Measurements from ENCODE around the gene ADAM10. TPM values are rescaled to one million over a fixed set of nuclear protein-coding genes. Genes with fewer than 3 reads are reported as not detected.

Gene ADAM10
- polyA plus RNA-seq, 1 of the 3 experiments (the other 2 are of a cell fraction) = 83.5 TPM

DNA sequence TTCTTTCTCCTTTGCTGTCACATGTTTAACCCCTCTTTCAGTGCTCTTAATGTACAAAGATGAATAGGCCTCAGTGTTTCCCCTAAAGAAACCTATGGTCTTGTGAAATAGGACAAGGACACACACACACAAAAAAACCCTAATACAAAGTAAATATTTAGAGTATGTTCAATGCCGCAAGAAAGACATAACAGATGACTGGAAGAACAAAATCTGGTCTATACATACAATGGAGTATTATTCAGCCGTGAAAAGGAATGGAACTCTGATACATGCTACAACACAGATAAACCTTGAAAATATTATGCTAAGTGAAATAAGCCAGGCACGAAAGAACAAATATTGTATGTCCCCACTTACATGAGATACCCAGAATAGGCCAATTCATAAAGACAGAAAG is 123.1 kb downstream of the ADAM10 start:
- Histone ChIP-seq H3K79me2 (ENCODE audit: insufficient read depth) (no peaks in the 10 kb centered on the region), H3K9me2 (no peaks in the 10 kb centered on the region), H3K27ac (ENCODE audit: low read depth in 2 of 2, low read length in 1 of 2) (no peak overlapping the region), H3K9ac (no peak overlapping the region), H4K20me1 (ENCODE audit: insufficient read depth) (no peaks in the 10 kb centered on the region), H3F3A (replicated peaks; ENCODE audit: insufficient read depth) (no peaks in the 10 kb centered on the region), H3K27me3 (ENCODE audit: insufficient read depth) (no peaks in the 10 kb centered on the region), H2AFZ (ENCODE audit: low read depth) (no peak overlapping the region), H3K9me3 (no peaks in the 10 kb centered on the region), H3K36me3 (replicated peaks in 1 of 2; ENCODE audit: control insufficient read depth in 1 of 2, insufficient read depth in 2 of 2, low read length in 1 of 2) (peaks cover 21 to 31% of the 10 kb centered on the region in 2 experiments), H3K4me2 (no peak overlapping the region), H3K4me3 (ENCODE audit: low read depth in 2 of 2, low read length in 1 of 2) (no peak overlapping the region), H3K4me1 (ENCODE audit: control insufficient read depth in 1 of 2, insufficient read depth in 2 of 2, low read depth in 1 of 2, low read length in 1 of 2) (peaks cover 2 to 7% of the 10 kb centered on the region in 2 experiments; a peak in 2 of 4 replicates)
- DNase-seq = no peak
- 97% methylated on average over 3 of the region's 3 CpGs for WGBS (ENCODE audit: low lambda C conversion rate)
- POLR2A ChIA-PET = no interaction called here
- TF ChIP-seq, protein P1, sequence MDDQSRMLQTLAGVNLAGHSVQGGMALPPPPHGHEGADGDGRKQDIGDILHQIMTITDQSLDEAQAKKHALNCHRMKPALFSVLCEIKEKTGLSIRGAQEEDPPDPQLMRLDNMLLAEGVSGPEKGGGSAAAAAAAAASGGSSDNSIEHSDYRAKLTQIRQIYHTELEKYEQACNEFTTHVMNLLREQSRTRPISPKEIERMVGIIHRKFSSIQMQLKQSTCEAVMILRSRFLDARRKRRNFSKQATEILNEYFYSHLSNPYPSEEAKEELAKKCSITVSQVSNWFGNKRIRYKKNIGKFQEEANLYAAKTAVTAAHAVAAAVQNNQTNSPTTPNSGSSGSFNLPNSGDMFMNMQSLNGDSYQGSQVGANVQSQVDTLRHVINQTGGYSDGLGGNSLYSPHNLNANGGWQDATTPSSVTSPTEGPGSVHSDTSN (IDR thresholded peaks at IDR 0.05) = no peak
- TF ChIP-seq RXRA (IDR thresholded peaks at IDR 0.05; ENCODE audit: borderline replicate concordance, low read depth) (no peak), NFIC (IDR thresholded peaks at IDR 0.05; ENCODE audit: borderline replicate concordance) (no peak), EP300 (IDR thresholded peaks at IDR 0.05; ENCODE audit: borderline replicate concordance in 1 of 2, low read depth in 1 of 2, low read length in 1 of 2) (no peak), NRF1 (IDR thresholded peaks at IDR 0.05; ENCODE audit: low read depth, low read length) (no peak), IRF3 (IDR thresholded peaks at IDR 0.05; ENCODE audit: low read depth, low read length) (no peak), MEF2A (IDR thresholded peaks at IDR 0.05; ENCODE audit: borderline replicate concordance, low read depth) (no peak), ELF1 (IDR thresholded peaks at IDR 0.05) (no peak), TCF12 (IDR thresholded peaks at IDR 0.05) (no peak), GABPA (IDR thresholded peaks at IDR 0.05; ENCODE audit: low read depth) (no peak), RFX5 (IDR thresholded peaks at IDR 0.05; ENCODE audit: low read length) (no peak), MAX (IDR thresholded peaks at IDR 0.05; ENCODE audit: low read depth) (no peak), POLR2AphosphoS5 (IDR thresholded peaks at IDR 0.05; ENCODE audit: low read depth, low read length) (no peak)
- TF ChIP-seq, protein P2, sequence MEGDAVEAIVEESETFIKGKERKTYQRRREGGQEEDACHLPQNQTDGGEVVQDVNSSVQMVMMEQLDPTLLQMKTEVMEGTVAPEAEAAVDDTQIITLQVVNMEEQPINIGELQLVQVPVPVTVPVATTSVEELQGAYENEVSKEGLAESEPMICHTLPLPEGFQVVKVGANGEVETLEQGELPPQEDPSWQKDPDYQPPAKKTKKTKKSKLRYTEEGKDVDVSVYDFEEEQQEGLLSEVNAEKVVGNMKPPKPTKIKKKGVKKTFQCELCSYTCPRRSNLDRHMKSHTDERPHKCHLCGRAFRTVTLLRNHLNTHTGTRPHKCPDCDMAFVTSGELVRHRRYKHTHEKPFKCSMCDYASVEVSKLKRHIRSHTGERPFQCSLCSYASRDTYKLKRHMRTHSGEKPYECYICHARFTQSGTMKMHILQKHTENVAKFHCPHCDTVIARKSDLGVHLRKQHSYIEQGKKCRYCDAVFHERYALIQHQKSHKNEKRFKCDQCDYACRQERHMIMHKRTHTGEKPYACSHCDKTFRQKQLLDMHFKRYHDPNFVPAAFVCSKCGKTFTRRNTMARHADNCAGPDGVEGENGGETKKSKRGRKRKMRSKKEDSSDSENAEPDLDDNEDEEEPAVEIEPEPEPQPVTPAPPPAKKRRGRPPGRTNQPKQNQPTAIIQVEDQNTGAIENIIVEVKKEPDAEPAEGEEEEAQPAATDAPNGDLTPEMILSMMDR (IDR thresholded peaks at IDR 0.05) = no peak
- CTCF ChIA-PET = no interaction called here

GRCh38 chr15:58622877-58623276 is 126.6 kb downstream of the ADAM10 start:
- H3K27me3 ChIP-seq (ENCODE audit: insufficient read depth) = no peaks in the 10 kb centered on the region
- H3K9me2 ChIP-seq = no peaks in the 10 kb centered on the region
- no peaks in the 10 kb centered on the region for H3K9me3 ChIP-seq
- no peak overlapping the region for H3K4me2 ChIP-seq
- H3K9ac ChIP-seq = no peak overlapping the region
- no peak for DNase-seq
- peaks cover 13 to 46% of the 10 kb centered on the region in 2 experiments for H3K36me3 ChIP-seq (replicated peaks in 1 of 2; ENCODE audit: control insufficient read depth in 1 of 2, insufficient read depth in 2 of 2, low read length in 1 of 2)
- H2AFZ ChIP-seq (ENCODE audit: low read depth) = no peak overlapping the region
- H3K27ac ChIP-seq (ENCODE audit: low read depth in 2 of 2, low read length in 1 of 2) = no peak overlapping the region
- no peaks in the 10 kb centered on the region for H3K79me2 ChIP-seq (ENCODE audit: insufficient read depth)
- no peak for TF ChIP-seq MEF2A (IDR thresholded peaks at IDR 0.05; ENCODE audit: borderline replicate concordance, low read depth)
- TF ChIP-seq, protein P1 (IDR thresholded peaks at IDR 0.05) = no peak
- no peak for TF ChIP-seq RXRA (IDR thresholded peaks at IDR 0.05; ENCODE audit: borderline replicate concordance, low read depth)
- TF ChIP-seq TAF1 (IDR thresholded peaks at IDR 0.05; ENCODE audit: borderline replicate concordance, low read depth, low read length) = no peak
- no peak for TF ChIP-seq MXI1 (IDR thresholded peaks at IDR 0.05; ENCODE audit: low read depth, low read length)
- TF ChIP-seq, protein P3, sequence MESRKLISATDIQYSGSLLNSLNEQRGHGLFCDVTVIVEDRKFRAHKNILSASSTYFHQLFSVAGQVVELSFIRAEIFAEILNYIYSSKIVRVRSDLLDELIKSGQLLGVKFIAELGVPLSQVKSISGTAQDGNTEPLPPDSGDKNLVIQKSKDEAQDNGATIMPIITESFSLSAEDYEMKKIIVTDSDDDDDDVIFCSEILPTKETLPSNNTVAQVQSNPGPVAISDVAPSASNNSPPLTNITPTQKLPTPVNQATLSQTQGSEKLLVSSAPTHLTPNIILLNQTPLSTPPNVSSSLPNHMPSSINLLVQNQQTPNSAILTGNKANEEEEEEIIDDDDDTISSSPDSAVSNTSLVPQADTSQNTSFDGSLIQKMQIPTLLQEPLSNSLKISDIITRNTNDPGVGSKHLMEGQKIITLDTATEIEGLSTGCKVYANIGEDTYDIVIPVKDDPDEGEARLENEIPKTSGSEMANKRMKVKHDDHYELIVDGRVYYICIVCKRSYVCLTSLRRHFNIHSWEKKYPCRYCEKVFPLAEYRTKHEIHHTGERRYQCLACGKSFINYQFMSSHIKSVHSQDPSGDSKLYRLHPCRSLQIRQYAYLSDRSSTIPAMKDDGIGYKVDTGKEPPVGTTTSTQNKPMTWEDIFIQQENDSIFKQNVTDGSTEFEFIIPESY (IDR thresholded peaks at IDR 0.05; ENCODE audit: borderline replicate concordance, low read depth) = no peak
- TF ChIP-seq POLR2AphosphoS5 (IDR thresholded peaks at IDR 0.05; ENCODE audit: low read depth, low read length) = no peak
- no peak for TF ChIP-seq EZH2phosphoT487 (IDR thresholded peaks at IDR 0.05; ENCODE audit: borderline replicate concordance, low read depth)
- TF ChIP-seq EP300 (IDR thresholded peaks at IDR 0.05; ENCODE audit: borderline replicate concordance in 1 of 2, low read depth in 1 of 2, low read length in 1 of 2) = no peak
- POLR2A ChIA-PET = no interaction called here
- H4K20me1 ChIP-seq (ENCODE audit: insufficient read depth) = no peaks in the 10 kb centered on the region
- H3K4me3 ChIP-seq (ENCODE audit: low read depth in 2 of 2, low read length in 1 of 2) = no peak overlapping the region
- CTCF ChIA-PET = no interaction called here
- H3K4me1 ChIP-seq (ENCODE audit: control insufficient read depth in 1 of 2, insufficient read depth in 2 of 2, low read depth in 1 of 2, low read length in 1 of 2) = peaks cover 0 to 4% of the 10 kb centered on the region in 2 experiments; a peak in 2 of 4 replicates
- peaks cover 4% of the 10 kb centered on the region for H3F3A ChIP-seq (replicated peaks; ENCODE audit: insufficient read depth)
- 97% methylated on average over 3 of the region's 3 CpGs for WGBS (ENCODE audit: low lambda C conversion rate)

Data from SK-N-SH (cell line).